MCF 10A (cell line): ENCODE measurements around the gene FMC1. TPM values are rescaled to one million over a fixed set of nuclear protein-coding genes. Genes with fewer than 3 reads are reported as not detected.
"Not testable (repeated sequence)": the region's sequence is repeated elsewhere in the genome, so short reads cannot be mapped to it uniquely, and the experiment has no call there.

Experiments
- BruUV-seq: library from RNA; stranded (reverse); fragments of 400-500 nt; replicated peaks from 2 replicates; lab custom pipeline; 2021; lab: Mats Ljungman, UMichigan
- CTCF ChIA-PET: fragments of 300-600 bp; sonication (Branson Sonifier 250); formaldehyde crosslinking; extraction: SDS; loops from one replicate; lab custom pipeline; 2021; ENCODE audit warnings: antibody characterized with exemption, inconsistent platforms; lab: Yijun Ruan, JAX
- POLR2A ChIA-PET: fragments of 300-600, 350-650 bp; sonication (Branson Sonifier 250); formaldehyde crosslinking; extraction: SDS; loops from one replicate; lab custom pipeline; 2020; ENCODE audit warnings: antibody characterized with exemption, inconsistent platforms; lab: Yijun Ruan, JAX
- DNase-seq: peaks from one replicate; pipeline ENCODE4 v3.0.0-alpha.2; 2018; ENCODE audit not compliant: unreplicated experiment
- H3K27ac Mint-ChIP-seq: one replicate; pipeline ENCODE4 v1.8.0; 2022; ENCODE audit warnings: mild to moderate bottlenecking, low read depth, mixed read lengths; ENCODE audit not compliant: unreplicated experiment
- H3K27me3 Mint-ChIP-seq: one replicate; pipeline ENCODE4 v1.8.0; 2022; ENCODE audit warnings: mixed read lengths; ENCODE audit not compliant: insufficient read depth, unreplicated experiment
- H3K36me3 Mint-ChIP-seq: one replicate; pipeline ENCODE4 v1.8.0; 2022; ENCODE audit warnings: mild to moderate bottlenecking, moderate library complexity, mixed read lengths; ENCODE audit not compliant: insufficient read depth, unreplicated experiment
- H3K4me1 Mint-ChIP-seq: one replicate; pipeline ENCODE4 v1.8.0; 2022; ENCODE audit warnings: mixed read lengths; ENCODE audit not compliant: insufficient read depth, unreplicated experiment
- H3K4me3 Mint-ChIP-seq: one replicate; pipeline ENCODE4 v1.8.0; 2022; ENCODE audit warnings: mild to moderate bottlenecking, moderate library complexity, mixed read lengths; ENCODE audit not compliant: unreplicated experiment
- H3K9me3 Mint-ChIP-seq: one replicate; pipeline ENCODE4 v1.8.0; 2022; ENCODE audit warnings: mixed read lengths; ENCODE audit not compliant: unreplicated experiment
- intact Hi-C: fragments of 100-400 bp; cut with micrococcal nuclease; formaldehyde crosslinking; loops from 2 replicates; pipeline ENCODE4 v1.14.1; 2022
- total RNA-seq: library from RNA; stranded (reverse); gene quantifications from 2 replicates; pipeline ENCODE4 v1.2.3, GENCODE V29; 2022
- TF ChIP-seq, protein P1 (sequence below): fragments of 200-600 bp; IDR thresholded peaks from one replicate; pipeline ENCODE4 v1.8.0; 2022; ENCODE audit warnings: antibody characterized with exemption, mild to moderate bottlenecking; ENCODE audit not compliant: unreplicated experiment

The FMC1 gene
- total RNA-seq, 1 experiment from 2014 or later: 11.8 TPM

DNA sequence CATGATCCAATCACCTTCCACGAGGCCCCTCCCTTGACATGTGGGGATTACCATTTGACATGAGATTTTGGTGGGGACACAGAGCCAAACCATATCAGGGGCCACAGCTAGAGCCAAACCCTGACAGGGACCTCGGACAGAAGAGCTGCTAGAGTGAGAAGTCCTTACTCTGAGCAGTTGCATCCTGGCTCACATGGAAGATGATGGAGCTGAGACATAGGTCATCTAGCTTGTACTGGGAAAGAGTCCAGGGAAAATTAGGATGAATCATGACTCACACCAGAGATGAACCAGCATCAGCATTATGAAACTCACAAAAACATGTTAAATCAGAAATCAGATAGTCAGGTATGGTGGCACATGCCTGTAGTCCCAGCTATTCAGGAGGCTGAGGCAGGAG, 12.8 kb upstream of the FMC1 start:
- intact Hi-C loops: no loop called here
- no TSS peak for BruUV-seq
- no peaks in the 10 kb centered on the region for H3K36me3 Mint-ChIP-seq
- ChIA-PET POLR2A (interaction anchor here (1.0 to 1.9 kb wide), 5 partner anchors 9 to 96 kb away, joined by 3 to 10 read pairs (median 5); partner anchors contain the start of gene LUC7L2), CTCF (interaction anchor here (0.6 to 1.1 kb wide), 4 partner anchors 12 to 1324 kb away, joined by 3 to 5 read pairs (median 3); no protein-coding TSS in a partner anchor)
- H3K9me3 Mint-ChIP-seq: no peaks in the 10 kb centered on the region
- no peaks in the 10 kb centered on the region for H3K27me3 Mint-ChIP-seq
- H3K27ac Mint-ChIP-seq: no peak overlapping the region
- H3K4me3 Mint-ChIP-seq: no peak overlapping the region
- DNase-seq: peak; percentile 87
- no peaks in the 10 kb centered on the region for H3K4me1 Mint-ChIP-seq
- TF ChIP-seq, protein P1, sequence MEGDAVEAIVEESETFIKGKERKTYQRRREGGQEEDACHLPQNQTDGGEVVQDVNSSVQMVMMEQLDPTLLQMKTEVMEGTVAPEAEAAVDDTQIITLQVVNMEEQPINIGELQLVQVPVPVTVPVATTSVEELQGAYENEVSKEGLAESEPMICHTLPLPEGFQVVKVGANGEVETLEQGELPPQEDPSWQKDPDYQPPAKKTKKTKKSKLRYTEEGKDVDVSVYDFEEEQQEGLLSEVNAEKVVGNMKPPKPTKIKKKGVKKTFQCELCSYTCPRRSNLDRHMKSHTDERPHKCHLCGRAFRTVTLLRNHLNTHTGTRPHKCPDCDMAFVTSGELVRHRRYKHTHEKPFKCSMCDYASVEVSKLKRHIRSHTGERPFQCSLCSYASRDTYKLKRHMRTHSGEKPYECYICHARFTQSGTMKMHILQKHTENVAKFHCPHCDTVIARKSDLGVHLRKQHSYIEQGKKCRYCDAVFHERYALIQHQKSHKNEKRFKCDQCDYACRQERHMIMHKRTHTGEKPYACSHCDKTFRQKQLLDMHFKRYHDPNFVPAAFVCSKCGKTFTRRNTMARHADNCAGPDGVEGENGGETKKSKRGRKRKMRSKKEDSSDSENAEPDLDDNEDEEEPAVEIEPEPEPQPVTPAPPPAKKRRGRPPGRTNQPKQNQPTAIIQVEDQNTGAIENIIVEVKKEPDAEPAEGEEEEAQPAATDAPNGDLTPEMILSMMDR: no peak

DNA sequence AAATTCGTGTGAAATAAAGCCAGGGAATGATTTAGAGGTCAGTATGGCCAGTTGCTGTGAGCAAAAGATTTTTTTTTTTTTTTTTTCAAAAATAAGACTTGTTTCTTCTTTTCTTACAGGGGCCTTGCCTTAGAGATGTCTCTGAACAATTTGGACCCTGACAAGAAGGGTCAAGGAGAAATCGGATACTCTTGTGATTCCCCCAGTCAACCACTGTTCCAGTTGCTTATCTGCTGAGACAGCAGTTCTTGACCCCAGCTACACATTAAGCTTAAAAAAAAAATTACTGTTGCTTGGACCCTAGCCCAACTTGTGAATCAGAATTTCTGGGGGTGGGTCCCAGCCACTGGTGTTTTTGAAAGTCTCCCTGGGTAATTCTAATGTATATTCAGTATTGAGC, 12.0 kb upstream of the FMC1 start:
- H3K4me1 Mint-ChIP-seq: no peaks in the 10 kb centered on the region
- CTCF ChIA-PET: interaction anchor here (0.7 kb wide), 2 partner anchors 10 to 16 kb away, joined by 3 to 4 read pairs; no protein-coding TSS in a partner anchor
- TF ChIP-seq, protein P1: no peak
- no peaks in the 10 kb centered on the region for H3K36me3 Mint-ChIP-seq
- DNase-seq: no peak
- POLR2A ChIA-PET: interaction anchor here (1.7 to 1.9 kb wide), 3 partner anchors 30 to 96 kb away, joined by 4 to 6 read pairs (median 6); partner anchors contain the start of gene LUC7L2
- no peak overlapping the region for H3K27ac Mint-ChIP-seq
- H3K27me3 Mint-ChIP-seq: no peaks in the 10 kb centered on the region
- intact Hi-C loops: no loop called here
- no peak overlapping the region for H3K4me3 Mint-ChIP-seq
- H3K9me3 Mint-ChIP-seq: no peaks in the 10 kb centered on the region
- BruUV-seq: no TSS peak

DNA sequence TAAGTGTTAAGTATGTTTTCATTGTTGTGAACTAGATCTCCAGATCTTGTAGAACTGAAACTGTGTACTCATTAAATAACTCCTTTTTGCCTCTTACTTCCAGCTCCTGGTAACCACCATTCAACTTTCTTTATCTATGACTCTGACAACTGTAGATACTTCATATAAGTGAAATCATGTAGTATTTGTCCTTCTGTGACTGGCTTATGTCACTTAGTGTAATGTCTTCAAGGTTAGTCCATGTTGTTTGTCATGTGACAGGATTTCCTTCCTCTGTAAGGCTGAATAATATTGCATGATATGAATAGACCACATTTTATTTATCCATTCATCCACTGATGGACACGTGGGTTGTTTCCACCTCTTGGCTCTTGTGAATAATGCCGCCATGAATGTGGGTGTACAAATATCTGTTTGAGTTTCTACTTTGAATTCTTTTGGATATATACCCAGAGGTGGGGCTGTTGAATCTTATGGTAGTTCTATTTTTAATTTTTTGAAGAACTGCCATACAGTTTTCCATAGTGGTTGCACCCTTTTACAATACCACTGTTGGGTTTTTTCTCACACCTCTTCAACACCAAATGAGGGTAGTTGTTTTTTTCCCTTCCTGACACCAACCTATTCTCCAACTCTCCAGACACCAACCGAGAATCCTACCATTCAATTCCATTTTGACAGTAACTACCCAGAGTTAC, 10.7 kb upstream of the FMC1 start:
- ChIA-PET POLR2A (interaction anchor here (0.6 to 2.0 kb wide), 3 partner anchors 10 to 233 kb away, joined by 4 to 12 read pairs (median 6); partner anchors contain the start of gene LUC7L2), CTCF (interaction anchor here (0.5 to 0.6 kb wide), 2 partner anchors 202 to 260 kb away, joined by 3 read pairs; no protein-coding TSS in a partner anchor)
- TF ChIP-seq, protein P1: no peak
- no peaks in the 10 kb centered on the region for H3K27me3 Mint-ChIP-seq
- no peaks in the 10 kb centered on the region for H3K36me3 Mint-ChIP-seq
- no peaks in the 10 kb centered on the region for H3K4me1 Mint-ChIP-seq
- H3K27ac Mint-ChIP-seq: no peak overlapping the region
- intact Hi-C loops: no loop called here
- no peaks in the 10 kb centered on the region for H3K9me3 Mint-ChIP-seq
- H3K4me3 Mint-ChIP-seq: no peak overlapping the region
- no peak for DNase-seq
- BruUV-seq: no TSS peak

DNA sequence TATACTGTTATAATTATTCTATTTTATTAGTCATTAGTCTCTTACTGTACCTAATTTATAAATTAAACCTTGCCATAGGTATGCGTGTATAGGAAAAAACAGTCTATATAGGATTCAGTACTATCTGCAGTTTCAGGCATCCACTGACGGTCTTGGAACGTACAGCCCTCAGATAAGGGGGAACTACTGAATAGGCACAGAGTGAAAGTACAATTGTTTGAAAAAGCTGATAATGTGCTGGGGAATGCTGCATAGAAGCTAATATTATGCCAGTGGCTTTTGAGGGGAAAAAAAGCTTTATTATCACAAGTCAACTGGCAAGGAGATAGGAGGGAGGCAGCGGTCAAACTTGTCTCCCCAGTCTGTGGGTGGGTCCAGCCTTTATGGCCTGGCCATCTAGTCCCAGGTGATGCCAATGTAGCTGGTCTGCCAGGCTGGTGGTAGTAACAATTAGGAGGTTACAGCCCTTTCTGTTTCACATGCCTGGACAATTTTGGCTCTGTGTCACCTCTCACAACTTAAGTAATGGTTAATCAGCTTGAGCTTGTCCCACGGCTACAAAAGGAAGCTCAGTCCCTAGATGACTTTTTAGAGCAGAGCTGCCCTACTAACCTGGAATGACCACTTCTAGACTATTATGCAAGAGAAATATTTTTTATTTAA, 8.3 kb upstream of the FMC1 start:
- BruUV-seq: no TSS peak
- Mint-ChIP-seq H3K4me1 (no peaks in the 10 kb centered on the region), H3K27ac (no peak overlapping the region), H3K9me3 (no peaks in the 10 kb centered on the region), H3K4me3 (no peak overlapping the region), H3K36me3 (no peaks in the 10 kb centered on the region), H3K27me3 (no peaks in the 10 kb centered on the region)
- intact Hi-C loops: no loop called here
- ChIA-PET POLR2A (no interaction called here), CTCF (interaction anchor here (0.7 to 1.2 kb wide), 2 partner anchors 10 to 698 kb away, joined by 3 read pairs; no protein-coding TSS in a partner anchor)
- TF ChIP-seq, protein P1: no peak
- DNase-seq: no peak

DNA sequence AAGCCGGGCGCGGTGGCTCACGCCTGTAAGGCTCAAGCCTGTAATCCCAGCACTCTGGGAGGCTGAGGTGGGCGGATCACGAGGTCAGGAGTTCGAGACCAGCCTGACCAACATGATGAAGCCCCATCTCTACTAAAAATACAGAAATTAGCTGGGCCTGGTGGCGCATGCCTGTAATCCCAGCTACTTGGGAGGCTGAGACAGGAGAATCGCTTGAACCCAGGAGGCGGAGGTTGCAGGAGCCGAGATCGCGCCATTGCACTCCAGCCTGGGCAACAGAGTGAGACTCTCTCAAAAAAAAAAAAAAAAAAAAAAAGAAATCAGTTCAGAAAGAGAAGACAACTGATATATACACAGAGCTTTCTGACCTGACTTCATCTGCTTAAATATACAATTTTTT, 7.7 kb upstream of the FMC1 start:
- H3K4me3 Mint-ChIP-seq, H3K27ac Mint-ChIP-seq, DNase-seq, POLR2A ChIA-PET, H3K9me3 Mint-ChIP-seq, H3K4me1 Mint-ChIP-seq, intact Hi-C loops, H3K27me3 Mint-ChIP-seq, BruUV-seq, H3K36me3 Mint-ChIP-seq: not testable (repeated sequence)
- CTCF ChIA-PET: interaction anchor here (0.7 kb wide), 1 partner anchor 697 kb away, joined by 3 read pairs; no protein-coding TSS in a partner anchor
